Stimulated activated CD4-positive, alpha-beta T cell treated with anti-CD3 and anti-CD28 coated beads, Interleukin-2, amount 100 ng/mL, for 24 hours (primary cell): ENCODE results near the gene LMF2.

ENCODE experiments used
- DNase-seq, 2 donors: peaks; one replicate each; pipeline ENCODE4 v3.0.0-alpha.2; 2020

Gene LMF2

GRCh38 chr22:50461536-50461935 is 46.0 kb downstream of the LMF2 start:
- DNase-seq, result no peak

- DNase-seq, result no peak
Observed at GRCh38 chr22:50460938-50461337, 46.6 kb downstream of the LMF2 start.

- DNase-seq, result no peak
Observed at GRCh38 chr22:50459496-50460140, 47.9 kb downstream of the LMF2 start.

GRCh38 chr22:50459016-50459415 is 48.5 kb downstream of the LMF2 start:
- no peak for DNase-seq

- no peak for DNase-seq
Observed at GRCh38 chr22:50456466-50457234, 50.9 kb downstream of the LMF2 start.

- no peak for DNase-seq
Observed at GRCh38 chr22:50456026-50456425, 51.5 kb downstream of the LMF2 start.

GRCh38 chr22:50455201-50455600 is 52.3 kb downstream of the LMF2 start:
- DNase-seq, result no peak

- no peak for DNase-seq
Observed at GRCh38 chr22:50454556-50455075, 52.9 kb downstream of the LMF2 start.
